ENCODE data around the gene SORCS2.

The SORCS2 gene

GRCh38 chr4:7384003-7384928 is 191.9 kb downstream of the SORCS2 start:
- DNase-seq, result no peak

GRCh38 chr4:7384929-7385890 is 192.9 kb downstream of the SORCS2 start:
- DNase-seq, result no peak

- DNase-seq, result no peak
These were observed 195.6 kb downstream of the SORCS2 start for GRCh38 chr4:7387925-7388324.

- DNase-seq, result no peak
These were observed 196.3 kb downstream of the SORCS2 start for GRCh38 chr4:7388627-7389026.

GRCh38 chr4:7389101-7389701 is 196.9 kb downstream of the SORCS2 start:
- DNase-seq, result no peak

- no peak for DNase-seq
These were observed 197.4 kb downstream of the SORCS2 start for GRCh38 chr4:7389719-7390118.

- no peak for DNase-seq
These were observed 198.0 kb downstream of the SORCS2 start for GRCh38 chr4:7390336-7390735.

GRCh38 chr4:7390906-7391636 is 198.7 kb downstream of the SORCS2 start:
- DNase-seq, result no peak

- DNase-seq, result no peak
These were observed 199.5 kb downstream of the SORCS2 start for GRCh38 chr4:7391637-7392437.

GRCh38 chr4:7392438-7393421 is 200.4 kb downstream of the SORCS2 start:
- no peak for DNase-seq

GRCh38 chr4:7393601-7394575 is 201.6 kb downstream of the SORCS2 start:
- no peak for DNase-seq

GRCh38 chr4:7394681-7395451 is 202.5 kb downstream of the SORCS2 start:
- no peak for DNase-seq

GRCh38 chr4:7395645-7396044 is 203.3 kb downstream of the SORCS2 start:
- no peak for DNase-seq

- DNase-seq, result no peak
These were observed 204.0 kb downstream of the SORCS2 start for GRCh38 chr4:7396186-7396910.

- no peak for DNase-seq
These were observed 205.1 kb downstream of the SORCS2 start for GRCh38 chr4:7397206-7398103.

GRCh38 chr4:7398104-7398423 is 205.7 kb downstream of the SORCS2 start:
- DNase-seq, result no peak
